Karpas-422 (cell line): ENCODE results near the gene ELOVL6. TPM values are rescaled to one million over a fixed set of nuclear protein-coding genes. Genes with fewer than 3 reads are reported as not detected.
"Not testable (repeated sequence)": the region's sequence is repeated elsewhere in the genome, so short reads cannot be mapped to it uniquely, and the experiment has no call there.

Experiments used
- DNase-seq: peaks from one replicate; pipeline ENCODE4 v3.0.0-alpha.2; 2015
- H2AFZ ChIP-seq: fragments of 200-600 bp; sonication (generic); 2 replicates; pipeline ENCODE4 v1.6.1; 2014; ENCODE audit warnings: antibody characterized with exemption, low read length, mixed read lengths
- H3K27ac ChIP-seq: fragments of 200-600 bp; sonication (generic); 2 replicates; pipeline ENCODE4 v1.5.1; 2014; ENCODE audit warnings: mild to moderate bottlenecking, low read length, moderate library complexity
- H3K27me3 ChIP-seq: fragments of 200-600 bp; sonication (generic); 2 replicates; pipeline ENCODE4 v1.6.1; 2014; ENCODE audit warnings: low read length, mixed read lengths
- H3K36me3 ChIP-seq: fragments of 200-600 bp; sonication (generic); 2 replicates; pipeline ENCODE4 v1.6.1; 2014; ENCODE audit warnings: low read length, mixed read lengths; ENCODE audit not compliant: insufficient read depth
- H3K4me1 ChIP-seq: fragments of 200-600 bp; sonication (generic); 2 replicates; pipeline ENCODE4 v1.6.1; 2014; ENCODE audit warnings: mild to moderate bottlenecking, low read length, mixed read lengths
- H3K4me2 ChIP-seq: fragments of 200-600 bp; sonication (generic); 2 replicates; pipeline ENCODE4 v1.6.1; 2014; ENCODE audit warnings: low read length, low read depth, mild to moderate bottlenecking; ENCODE audit not compliant: poor library complexity, severe bottlenecking
- H3K4me3 ChIP-seq: fragments of 200-600 bp; sonication (generic); 2 replicates; pipeline ENCODE4 v1.5.1; 2014; ENCODE audit warnings: mild to moderate bottlenecking, antibody characterized with exemption, low read length, mixed read lengths
- H3K79me2 ChIP-seq: fragments of 200-600 bp; sonication (generic); 2 replicates; pipeline ENCODE4 v1.6.1; 2014; ENCODE audit warnings: mild to moderate bottlenecking, low read length, mixed read lengths
- H3K9ac ChIP-seq: fragments of 200-600 bp; sonication (generic); 2 replicates; pipeline ENCODE4 v1.6.0; 2014; ENCODE audit warnings: low read length
- H3K9me2 ChIP-seq: fragments of 200-600 bp; sonication (generic), shearing (Covaris generic); replicated peaks from 2 replicates; pipeline ENCODE4 v1.6.0; 2014; ENCODE audit warnings: mild to moderate bottlenecking, low read length, moderate library complexity; ENCODE audit not compliant: insufficient read depth
- H3K9me3 ChIP-seq: fragments of 300-700, 200-600 bp; sonication (generic); 2 replicates; pipeline ENCODE4 v1.6.1; 2014; ENCODE audit warnings: low read length, mixed read lengths
- H4K20me1 ChIP-seq: fragments of 200-600 bp; sonication (generic); 2 replicates; pipeline ENCODE4 v1.6.1; 2014; ENCODE audit warnings: mild to moderate bottlenecking, antibody characterized with exemption, low read length, low read depth; ENCODE audit not compliant: insufficient read depth
- total RNA-seq: library from RNA; depleted of rRNA; stranded (reverse); fragments of >200 nt; shearing (Covaris generic); gene quantifications from 2 replicates; pipeline ENCODE4 v1.2.3, GENCODE V29; 2014; ENCODE audit warnings: low replicate concordance

ELOVL6 gene
- total RNA-seq, 1 experiment from 2014 or later = 42.4 TPM

DNA sequence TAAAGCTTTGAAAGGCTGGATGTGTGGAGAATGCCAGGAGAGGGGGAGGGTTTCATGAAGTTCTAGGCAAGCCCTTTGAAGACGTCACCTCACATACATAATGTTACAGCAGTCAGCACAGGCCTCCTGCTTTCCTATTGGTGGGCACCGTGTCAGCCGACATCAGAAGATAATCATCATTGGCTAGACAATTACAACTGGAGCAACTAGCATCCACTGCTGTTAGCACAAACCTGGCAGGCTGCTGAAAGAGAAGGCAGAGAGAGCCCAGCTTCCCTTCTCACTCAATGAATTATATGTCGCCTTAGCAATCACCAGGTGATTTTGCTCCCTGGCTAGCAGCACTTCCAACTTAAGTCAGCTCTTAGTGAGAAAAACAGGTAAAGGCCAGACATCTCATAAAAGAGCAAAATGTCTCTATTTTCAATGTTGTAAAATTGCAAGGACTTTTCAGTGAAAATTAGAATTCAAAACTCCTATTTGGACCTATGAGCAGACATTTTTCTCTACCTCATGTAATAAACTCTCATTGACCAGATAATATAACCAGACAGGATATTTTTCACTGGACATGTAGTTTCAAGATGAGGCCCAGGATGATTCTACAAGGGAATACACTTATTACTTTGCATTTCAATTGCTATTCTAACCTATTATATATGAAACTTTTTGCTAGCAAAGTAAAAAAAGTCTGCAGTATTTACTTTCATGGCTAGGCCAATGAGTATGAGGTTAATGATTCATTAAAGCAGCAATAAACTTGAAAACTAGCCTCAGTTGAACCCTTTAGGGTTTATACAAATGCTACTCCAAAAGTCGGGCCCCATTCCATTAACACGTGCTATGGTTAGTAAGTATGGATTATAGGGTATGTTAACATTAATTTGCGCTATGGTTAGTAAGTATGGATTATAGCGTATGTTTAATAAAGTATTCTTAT is 4.3 kb downstream of the ELOVL6 start:
- Histone ChIP-seq H2AFZ (no peak overlapping the region), H3K79me2 (peaks cover 83% of the 10 kb centered on the region), H3K27me3 (no peaks in the 10 kb centered on the region), H4K20me1 (no peaks in the 10 kb centered on the region), H3K27ac (peak overlapping the region; percentile 92), H3K4me2 (peak overlapping the region; percentile 94), H3K9ac (peak overlapping the region; percentile 68), H3K9me3 (no peaks in the 10 kb centered on the region), H3K9me2 (no peaks in the 10 kb centered on the region), H3K4me1 (peaks cover 40% of the 10 kb centered on the region), H3K36me3 (peaks cover 31% of the 10 kb centered on the region), H3K4me3 (peak overlapping the region; percentile 42)
- DNase-seq = peak; percentile 93

DNA sequence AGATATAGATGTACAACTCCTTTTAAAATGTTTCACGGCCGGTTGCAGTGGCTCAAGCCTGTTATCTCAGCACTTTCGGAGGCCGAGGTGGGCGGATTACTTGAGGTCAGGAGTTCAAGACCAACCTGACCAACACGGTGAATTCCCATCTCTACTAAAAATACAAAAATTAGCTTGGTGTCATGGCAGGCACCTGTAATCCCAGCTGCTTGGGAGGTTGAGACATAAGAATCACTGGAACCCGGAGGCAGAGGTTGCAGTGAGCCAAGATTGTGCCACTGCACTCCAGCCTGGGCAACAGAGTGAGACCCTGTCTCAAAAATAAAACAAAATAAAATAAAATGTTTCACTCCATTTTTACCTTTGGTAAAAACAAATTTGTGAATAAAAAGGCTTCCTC is 5.1 kb downstream of the ELOVL6 start:
- not testable (repeated sequence) for H3K9me3 ChIP-seq, H3K4me3 ChIP-seq, H3K27me3 ChIP-seq, H4K20me1 ChIP-seq, DNase-seq, H3K9me2 ChIP-seq, H2AFZ ChIP-seq
- Histone ChIP-seq H3K4me2 (peak overlapping the region; percentile 94), H3K27ac (peak overlapping the region; percentile 92), H3K9ac (peak overlapping the region; percentile 44; the same call in 1 of the 2 replicates), H3K79me2 (peaks cover 91% of the 10 kb centered on the region), H3K4me1 (peaks cover 36% of the 10 kb centered on the region), H3K36me3 (peaks cover 35% of the 10 kb centered on the region)

DNA sequence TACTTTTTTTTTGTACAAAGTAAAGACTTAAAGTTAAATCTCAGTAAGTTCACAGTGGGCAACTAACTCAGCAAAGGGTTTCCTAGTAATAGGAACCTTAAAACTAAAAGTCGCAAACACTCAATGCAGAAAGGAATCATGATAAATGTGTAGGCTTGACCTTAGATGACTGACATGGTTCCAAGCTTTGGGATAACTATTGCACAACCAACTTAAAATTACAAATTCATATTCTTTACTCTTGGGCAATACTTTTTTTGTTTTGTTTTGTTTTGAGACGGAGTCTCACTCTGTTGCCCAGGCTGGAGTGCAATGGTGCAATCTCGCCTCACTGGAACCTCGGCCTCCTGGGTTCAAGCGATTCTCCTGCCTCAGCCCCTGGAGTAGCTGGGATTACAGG is 8.2 kb downstream of the ELOVL6 start:
- Histone ChIP-seq H3K9ac (no peak overlapping the region), H4K20me1 (no peaks in the 10 kb centered on the region), H3K4me1 (peaks cover 35% of the 10 kb centered on the region), H2AFZ (no peak overlapping the region), H3K9me3 (no peaks in the 10 kb centered on the region), H3K4me3 (no peak overlapping the region), H3K4me2 (no peak overlapping the region), H3K27ac (no peak overlapping the region), H3K36me3 (peaks cover 44% of the 10 kb centered on the region), H3K9me2 (no peaks in the 10 kb centered on the region), H3K27me3 (no peaks in the 10 kb centered on the region), H3K79me2 (peaks cover 90% of the 10 kb centered on the region)
- DNase-seq = no peak

DNA sequence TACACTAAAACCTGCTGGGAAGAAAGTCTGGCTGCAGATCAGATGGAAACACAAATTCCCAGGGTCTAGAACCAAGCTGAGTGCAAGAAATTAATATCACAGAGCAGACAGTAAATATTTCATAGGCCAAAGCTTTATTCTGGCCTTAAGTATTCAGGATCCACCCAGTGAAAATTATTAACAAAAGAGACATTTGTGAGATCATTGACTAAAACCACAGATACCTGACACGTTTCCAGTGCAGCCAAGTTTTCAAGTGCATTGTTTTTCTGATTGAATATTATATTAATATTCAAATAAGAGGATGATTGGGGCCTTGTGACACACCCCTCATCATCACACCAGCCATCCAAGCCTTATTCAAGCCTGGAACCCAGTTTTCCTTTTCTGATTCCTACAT is 10.3 kb downstream of the ELOVL6 start:
- Histone ChIP-seq H3K9me2 (no peaks in the 10 kb centered on the region), H4K20me1 (no peaks in the 10 kb centered on the region), H2AFZ (no peak overlapping the region), H3K9me3 (no peaks in the 10 kb centered on the region), H3K4me1 (peaks cover 23% of the 10 kb centered on the region), H3K36me3 (peaks cover 50% of the 10 kb centered on the region), H3K27me3 (no peaks in the 10 kb centered on the region), H3K4me2 (no peak overlapping the region), H3K9ac (no peak overlapping the region), H3K27ac (no peak overlapping the region), H3K4me3 (no peak overlapping the region), H3K79me2 (peaks cover 91% of the 10 kb centered on the region)
- DNase-seq = no peak

DNA sequence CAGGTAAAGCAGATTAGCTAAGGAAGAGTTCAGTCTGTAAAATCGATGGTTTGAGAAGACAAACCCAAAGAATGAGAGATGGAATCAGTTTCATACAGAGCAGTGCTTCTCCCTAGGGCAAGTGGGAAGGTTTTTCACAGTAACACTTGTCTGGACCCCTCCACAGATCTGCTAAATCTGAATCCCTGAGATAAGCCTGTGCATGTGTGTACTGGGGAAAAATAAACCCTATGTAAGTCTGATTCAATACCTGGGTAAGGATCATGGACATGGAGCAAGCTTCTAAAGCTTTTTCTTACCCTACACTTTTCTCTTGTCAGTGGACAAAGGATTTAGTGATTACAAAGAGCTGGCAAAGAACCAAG is 13.6 kb downstream of the ELOVL6 start:
- Histone ChIP-seq H3K4me1 (peaks cover 17% of the 10 kb centered on the region), H4K20me1 (no peaks in the 10 kb centered on the region), H3K4me2 (no peak overlapping the region), H3K36me3 (peaks cover 36% of the 10 kb centered on the region; the same call in 1 of the 2 replicates), H3K27me3 (no peaks in the 10 kb centered on the region), H3K9me2 (no peaks in the 10 kb centered on the region), H3K27ac (peak overlapping the region; percentile 22), H3K9me3 (no peaks in the 10 kb centered on the region), H3K4me3 (no peak overlapping the region), H3K79me2 (peaks cover 89% of the 10 kb centered on the region), H3K9ac (no peak overlapping the region), H2AFZ (no peak overlapping the region)
- DNase-seq = no peak

DNA sequence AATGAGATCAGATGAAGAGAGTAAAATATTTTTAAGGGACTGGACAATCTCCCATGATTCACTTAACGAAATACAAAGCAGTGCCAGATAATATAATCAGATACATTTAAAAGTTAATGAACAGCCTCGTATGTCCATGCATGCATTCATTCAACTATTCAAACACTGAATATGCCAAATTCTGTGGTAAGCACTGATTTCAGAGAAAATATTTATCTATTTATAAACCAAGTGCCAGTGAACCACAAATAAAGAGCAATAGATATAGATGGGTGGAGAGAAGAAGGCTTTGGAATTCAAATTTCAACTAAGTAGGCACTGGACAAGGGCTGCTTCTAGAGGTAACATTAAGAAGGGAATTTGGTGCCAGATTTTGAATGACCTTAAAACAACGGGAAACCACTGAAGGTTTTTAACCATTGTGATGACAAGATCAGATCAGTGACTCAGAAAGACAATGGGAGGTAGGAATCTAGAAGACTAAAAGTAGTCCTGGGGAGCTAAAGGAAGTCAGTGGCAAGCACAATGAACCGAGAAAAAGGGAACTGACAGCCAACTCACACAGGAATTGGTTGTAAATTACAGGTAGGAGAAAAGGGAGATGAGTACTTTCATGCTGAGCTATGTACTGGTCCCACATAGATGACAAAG is 14.2 kb downstream of the ELOVL6 start:
- Histone ChIP-seq H2AFZ (no peak overlapping the region), H3K79me2 (peaks cover 94% of the 10 kb centered on the region), H3K27me3 (no peaks in the 10 kb centered on the region), H3K27ac (peak overlapping the region; percentile 22; the same call in 1 of the 2 replicates), H3K4me2 (no peak overlapping the region), H3K4me3 (no peak overlapping the region), H3K9ac (no peak overlapping the region), H4K20me1 (no peaks in the 10 kb centered on the region), H3K36me3 (peaks cover 41% of the 10 kb centered on the region; the same call in 1 of the 2 replicates), H3K4me1 (peaks cover 17% of the 10 kb centered on the region), H3K9me2 (no peaks in the 10 kb centered on the region), H3K9me3 (no peaks in the 10 kb centered on the region)
- DNase-seq = no peak

DNA sequence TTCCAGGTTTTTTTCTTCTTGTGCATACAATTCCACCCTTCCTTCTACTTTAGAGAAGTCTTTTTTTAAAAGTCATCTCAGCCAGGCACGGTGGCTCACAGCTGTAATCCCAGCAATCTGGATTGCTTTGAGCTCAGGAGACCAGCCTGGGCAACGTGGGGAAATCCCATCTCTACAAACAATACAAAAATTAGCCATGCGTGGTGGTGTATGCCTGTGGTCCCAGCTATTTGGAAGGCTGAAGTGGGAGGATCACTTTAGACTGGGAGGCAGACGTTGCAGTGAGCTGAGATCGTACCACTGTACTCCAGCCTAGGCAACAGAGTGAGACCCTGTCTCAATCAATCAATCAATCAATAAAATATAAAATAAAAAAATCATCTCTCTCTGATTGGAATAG is 14.8 kb downstream of the ELOVL6 start:
- Histone ChIP-seq H3K36me3 (peaks cover 40% of the 10 kb centered on the region; the same call in 1 of the 2 replicates), H3K79me2 (peaks cover 95% of the 10 kb centered on the region), H3K9me3 (no peaks in the 10 kb centered on the region)

DNA sequence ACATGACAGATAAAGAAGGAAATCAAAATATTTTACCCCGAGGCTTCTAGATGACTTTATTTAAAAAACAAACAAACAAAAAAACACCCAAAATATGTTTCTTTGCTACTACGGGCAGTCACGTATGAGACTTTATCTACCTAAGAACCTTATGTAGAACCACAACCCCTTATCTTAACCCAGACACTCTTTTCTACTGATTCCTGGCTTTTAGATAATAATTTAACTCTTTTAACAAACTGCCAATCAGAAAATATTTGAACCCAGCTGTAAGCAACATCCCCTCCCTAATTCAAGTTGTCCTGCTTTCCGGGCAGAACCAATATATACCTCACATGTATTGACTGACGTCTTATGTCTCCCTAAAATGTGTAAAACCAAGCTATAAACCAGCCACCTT is 15.4 kb downstream of the ELOVL6 start:
- H4K20me1 ChIP-seq = no peaks in the 10 kb centered on the region
- peaks cover 95% of the 10 kb centered on the region for H3K79me2 ChIP-seq
- peaks cover 44% of the 10 kb centered on the region for H3K36me3 ChIP-seq
- no peak overlapping the region for H3K4me3 ChIP-seq
- no peak overlapping the region for H3K27ac ChIP-seq
- no peak overlapping the region for H3K9ac ChIP-seq
- H2AFZ ChIP-seq = no peak overlapping the region
- H3K27me3 ChIP-seq = no peaks in the 10 kb centered on the region
- no peaks in the 10 kb centered on the region for H3K9me3 ChIP-seq
- H3K4me1 ChIP-seq = peaks cover 17% of the 10 kb centered on the region
- no peak overlapping the region for H3K4me2 ChIP-seq
- DNase-seq = no peak
- H3K9me2 ChIP-seq = no peaks in the 10 kb centered on the region

More for the DNA sequence above, 14.8 kb downstream of the ELOVL6 start:
- no peak overlapping the region for H3K9ac ChIP-seq
- no peak for DNase-seq
- H3K27me3 ChIP-seq = no peaks in the 10 kb centered on the region
- H3K4me3 ChIP-seq = no peak overlapping the region
- no peak overlapping the region for H2AFZ ChIP-seq
- H3K4me1 ChIP-seq = peaks cover 17% of the 10 kb centered on the region
- no peaks in the 10 kb centered on the region for H3K9me2 ChIP-seq
- no peaks in the 10 kb centered on the region for H4K20me1 ChIP-seq
- H3K27ac ChIP-seq = no peak overlapping the region
- H3K4me2 ChIP-seq = no peak overlapping the region
